GM19463 (cell line): Measurements from ENCODE around the gene IL31.
"Not testable (repeated sequence)": the region's sequence is repeated elsewhere in the genome, so short reads cannot be mapped to it uniquely, and the experiment has no call there.

ENCODE experiments used
- ATAC-seq: cut with Tn5 transposase; IDR thresholded peaks from one replicate; pipeline ENCODE4 v1.9.1; 2021; ENCODE audit warnings: mild to moderate bottlenecking, moderate library complexity; ENCODE audit not compliant: unreplicated experiment

IL31 gene

DNA sequence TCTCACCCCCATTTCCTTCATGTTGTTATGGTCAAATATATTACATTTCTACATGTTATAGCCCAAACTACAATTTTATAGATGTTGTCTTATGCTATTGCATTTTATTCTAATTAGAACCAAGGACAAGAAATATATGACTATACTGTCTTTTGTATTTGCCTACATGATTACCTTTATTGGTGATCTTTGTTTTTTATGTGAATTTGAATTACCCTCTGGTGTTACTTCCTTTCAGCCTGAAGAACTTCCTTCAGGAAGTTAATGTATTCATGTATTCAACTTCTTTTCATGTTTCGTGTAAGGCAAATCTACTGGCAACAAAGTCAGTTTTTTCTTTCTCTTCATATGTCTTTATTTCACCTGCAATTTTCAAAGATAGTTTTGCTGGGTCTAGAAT, 20.8 kb upstream of the IL31 start:
- ATAC-seq: no peak

DNA sequence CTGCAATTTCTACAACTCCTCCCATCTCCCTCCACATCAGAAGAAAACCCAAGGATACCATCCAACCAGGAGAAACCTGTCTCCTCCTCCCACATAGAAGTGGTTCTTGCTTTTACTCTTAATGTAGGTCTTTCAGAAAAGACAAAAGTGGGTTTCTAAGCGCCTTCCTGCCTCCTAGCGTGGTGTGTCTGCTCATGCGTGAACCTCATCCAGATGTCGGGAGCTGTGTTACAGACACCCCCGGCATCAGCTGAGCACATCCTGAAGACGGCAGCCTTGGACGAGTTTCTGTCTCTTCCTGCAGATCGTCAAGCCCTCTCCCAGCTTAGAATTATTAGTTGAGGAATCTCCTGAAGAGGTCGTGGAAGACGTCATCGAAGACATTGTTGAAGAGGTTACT, 18.4 kb upstream of the IL31 start:
- ATAC-seq: no peak

DNA sequence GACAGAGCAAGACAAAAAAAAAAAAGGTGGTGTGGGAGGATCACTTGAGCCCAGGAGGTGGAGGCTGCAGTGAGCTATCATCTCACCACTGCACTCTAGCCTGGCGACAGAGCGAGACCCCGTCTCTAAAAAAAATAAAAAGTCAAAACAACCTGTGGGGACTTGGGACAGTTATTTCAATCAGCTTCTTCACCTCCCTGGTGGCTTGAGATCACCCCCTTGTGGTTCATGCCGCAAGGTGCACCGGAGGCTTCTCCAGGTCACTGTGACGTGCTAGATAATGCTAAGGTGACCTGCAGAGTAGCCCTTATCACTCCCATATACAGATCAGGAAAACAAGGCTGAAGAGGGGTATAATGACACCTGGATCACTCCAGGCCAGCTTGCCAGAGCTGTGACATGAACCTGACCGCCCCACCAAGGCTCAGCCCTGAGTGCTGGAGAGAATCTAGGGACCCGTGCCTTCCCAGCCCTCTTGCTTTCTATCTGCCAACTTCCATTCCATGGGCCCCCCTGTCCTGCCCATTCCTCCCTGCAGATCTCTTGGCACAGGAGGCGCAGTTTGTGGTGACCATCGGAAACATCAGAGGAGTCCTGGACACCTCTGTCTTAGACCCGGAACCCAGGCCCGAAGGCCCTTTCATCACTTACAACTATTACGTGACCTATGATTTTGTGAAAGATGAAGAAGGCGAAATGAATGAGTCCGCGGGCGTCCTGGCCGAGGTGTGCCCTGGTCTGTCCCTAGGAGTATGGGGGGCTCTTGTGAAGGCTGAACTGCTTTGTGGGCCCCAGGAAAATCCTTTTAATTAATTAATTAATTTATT, 17.0 kb upstream of the IL31 start:
- no peak for ATAC-seq

DNA sequence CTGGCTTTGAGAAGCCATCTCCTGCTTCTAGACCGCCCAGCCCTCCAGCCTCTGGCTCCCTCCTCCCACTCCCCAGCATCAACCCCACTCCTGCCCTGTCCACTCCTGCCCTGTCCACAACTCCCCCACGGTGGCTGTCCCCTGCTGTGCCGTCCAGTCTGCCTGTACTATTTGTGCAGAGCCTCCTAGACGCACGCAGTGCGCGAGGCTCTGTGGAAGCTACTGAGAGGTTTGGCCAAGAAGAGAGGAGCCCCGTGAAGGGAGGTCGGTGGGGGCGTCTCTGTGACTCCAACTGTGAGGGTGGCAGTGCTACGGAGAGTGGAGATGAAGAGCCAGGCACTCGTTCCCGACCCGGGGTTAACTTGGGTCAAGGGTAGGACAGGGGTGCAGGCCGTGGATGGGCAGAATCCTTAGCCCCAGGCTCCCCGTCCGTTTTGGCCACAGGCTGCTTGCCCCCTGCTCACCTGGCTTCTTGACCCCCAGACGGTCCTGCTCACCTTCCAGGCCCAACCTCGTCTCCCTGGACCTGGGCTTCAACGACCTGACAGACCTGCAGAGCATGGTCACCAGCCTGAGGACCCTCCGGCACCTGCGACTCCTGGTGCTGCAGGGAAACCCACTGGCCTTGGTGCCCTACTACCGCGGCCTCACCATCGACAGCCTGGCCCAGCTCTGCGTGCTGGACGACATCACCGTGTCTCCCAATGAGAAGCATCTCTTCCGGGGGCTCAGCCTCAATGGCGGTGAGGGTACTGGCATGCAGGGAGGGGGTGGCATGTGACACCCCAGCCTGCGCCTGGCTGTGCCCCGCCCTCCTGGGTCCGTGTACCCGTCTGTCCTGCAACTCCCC, 15.8 kb upstream of the IL31 start:
- no peak for ATAC-seq

DNA sequence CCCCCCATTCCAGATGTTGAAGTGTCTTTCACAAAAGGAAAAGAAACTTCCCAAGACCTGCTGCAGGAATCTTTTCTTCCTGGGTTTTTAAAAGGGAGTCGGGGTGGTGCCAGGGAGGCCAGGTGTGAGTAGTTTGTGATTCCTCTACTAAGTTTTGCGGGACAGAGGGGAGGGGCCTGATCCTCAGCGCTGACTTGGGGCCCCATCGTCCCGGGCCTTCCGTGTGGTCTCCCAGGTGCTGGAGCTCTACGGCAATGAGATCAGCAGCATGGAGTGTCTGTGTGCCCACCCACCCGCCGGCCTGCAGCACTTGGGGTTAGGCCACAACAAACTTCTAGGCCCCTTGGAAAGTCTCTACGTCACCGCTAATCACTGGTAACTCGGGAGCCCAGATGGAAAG, 13.4 kb upstream of the IL31 start:
- ATAC-seq: no peak

DNA sequence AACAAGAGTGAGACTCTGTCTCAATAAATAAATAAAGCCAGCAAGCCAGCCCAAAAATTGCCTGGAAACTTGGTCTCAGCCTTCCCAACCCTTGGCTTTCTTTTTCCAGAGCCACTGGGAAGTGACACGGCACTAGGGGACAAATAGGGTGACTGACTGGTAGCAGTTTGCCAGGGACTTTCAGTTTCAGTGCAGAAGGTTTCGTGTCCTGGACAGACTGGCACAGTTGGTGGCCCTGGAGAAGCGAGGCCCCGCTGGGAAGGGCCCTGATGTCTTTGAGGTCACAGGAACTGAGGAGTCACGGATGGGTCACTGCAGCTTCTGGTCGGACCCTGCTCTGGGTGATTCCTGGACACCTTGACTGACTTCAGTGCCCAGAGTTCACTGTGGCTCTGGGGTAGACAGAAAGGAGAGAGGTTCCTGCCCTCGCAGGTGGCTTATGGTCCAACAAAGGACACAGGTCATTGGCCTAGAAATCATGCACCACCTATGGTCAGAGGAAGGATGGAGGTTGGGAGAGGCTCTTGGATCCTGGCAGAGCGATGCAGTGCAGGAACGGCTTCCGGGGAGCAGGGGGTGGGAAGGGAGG, 11.6 kb upstream of the IL31 start:
- no peak for ATAC-seq

DNA sequence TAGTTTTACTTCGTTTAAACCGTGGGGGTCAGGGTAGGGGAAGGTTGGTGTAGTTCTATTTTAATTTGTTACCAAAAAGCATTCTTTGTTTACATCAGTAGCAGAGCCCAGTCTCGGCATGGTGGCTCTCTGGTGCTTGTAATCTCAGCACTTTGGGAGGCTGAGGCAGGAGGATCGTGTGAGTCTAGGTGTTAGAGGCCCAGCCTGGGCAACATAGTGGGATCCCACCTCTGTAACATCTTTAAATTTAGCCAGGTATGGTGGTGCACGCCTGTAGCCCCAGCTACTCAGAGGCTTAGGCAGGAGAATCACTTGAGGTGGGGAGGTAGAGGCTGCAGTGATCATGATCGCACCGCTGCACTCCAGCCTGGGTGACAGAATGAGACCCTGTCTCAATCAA, 11.1 kb upstream of the IL31 start:
- ATAC-seq: no peak

DNA sequence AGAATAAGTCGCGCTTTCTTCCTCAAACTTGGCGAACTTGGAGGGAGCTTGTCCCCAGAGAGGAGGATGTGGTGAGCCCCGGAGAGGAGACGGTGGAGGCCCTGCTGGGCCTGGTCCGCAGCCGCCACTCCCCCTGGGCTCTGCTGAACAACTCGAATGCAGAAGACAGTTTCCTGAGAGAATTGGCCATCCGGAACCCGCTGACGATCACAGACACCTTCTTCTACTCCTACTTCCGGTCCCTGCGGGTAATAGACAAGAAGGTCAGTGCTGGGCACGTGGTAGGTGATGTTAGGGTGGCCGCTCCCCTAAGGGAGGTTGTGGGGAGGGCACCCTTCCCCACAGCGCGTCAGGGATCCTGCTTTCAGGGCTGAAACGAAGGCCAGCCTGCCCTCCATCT, 10.5 kb upstream of the IL31 start:
- no peak for ATAC-seq

DNA sequence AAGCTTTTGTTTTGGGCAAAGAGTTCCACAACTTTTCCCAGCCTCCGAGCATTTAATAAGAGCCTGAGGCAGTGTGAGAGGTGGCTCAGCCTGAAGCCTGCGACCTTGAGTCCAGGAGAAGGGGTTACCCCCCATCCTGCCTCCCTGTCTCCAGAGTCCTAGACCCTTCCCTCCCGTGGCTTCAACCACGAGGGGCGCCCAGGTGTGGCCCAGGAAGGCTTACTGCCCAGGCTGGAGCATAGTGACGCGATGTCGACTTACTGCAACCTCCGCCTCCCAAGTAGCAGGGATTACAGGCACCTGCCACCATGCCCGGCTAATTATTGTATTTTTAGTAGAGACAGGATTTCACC, 9.5 kb upstream of the IL31 start:
- ATAC-seq: no peak

DNA sequence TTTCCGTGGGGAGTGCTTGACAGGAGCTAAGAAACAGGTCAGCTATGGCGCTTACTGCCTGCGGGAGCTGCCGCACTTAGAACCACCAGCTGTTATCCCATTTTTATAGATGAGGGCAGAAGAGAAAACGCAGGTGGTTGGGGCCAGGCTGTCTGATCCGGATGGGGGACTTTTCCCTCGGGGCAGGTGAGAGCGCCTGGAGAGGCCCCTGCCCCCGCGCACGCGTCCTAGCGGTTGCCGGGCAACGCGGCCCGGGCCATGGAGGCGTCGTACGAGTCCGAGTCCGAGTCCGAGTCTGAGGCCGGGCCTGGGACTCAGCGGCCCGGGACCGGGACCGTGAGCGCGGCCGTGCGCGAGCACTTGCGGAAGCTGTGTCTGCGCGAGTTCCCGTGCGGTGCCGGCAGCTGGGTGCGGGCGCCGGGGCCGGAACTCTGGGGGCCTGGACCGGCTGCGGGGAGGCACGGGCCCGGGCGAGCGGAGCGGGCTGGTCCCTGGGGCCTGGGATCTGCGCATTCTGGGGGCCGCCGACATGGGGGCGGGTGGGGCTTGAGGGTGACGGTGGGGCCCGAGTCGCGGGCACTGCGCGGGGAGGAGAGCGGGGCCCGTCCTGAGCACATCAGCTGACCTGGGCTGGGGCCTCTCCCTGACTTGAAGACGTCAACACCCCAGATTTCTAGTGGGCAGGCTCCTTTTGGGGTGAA, 9.0 kb upstream of the IL31 start, which contains the start of gene LRRC43:
TSS of gene LRRC43 (plus strand) at position 237 of the 701 bp plus-strand sequence. CDS start at position 259, 22 bp downstream.
- no peak for ATAC-seq

DNA sequence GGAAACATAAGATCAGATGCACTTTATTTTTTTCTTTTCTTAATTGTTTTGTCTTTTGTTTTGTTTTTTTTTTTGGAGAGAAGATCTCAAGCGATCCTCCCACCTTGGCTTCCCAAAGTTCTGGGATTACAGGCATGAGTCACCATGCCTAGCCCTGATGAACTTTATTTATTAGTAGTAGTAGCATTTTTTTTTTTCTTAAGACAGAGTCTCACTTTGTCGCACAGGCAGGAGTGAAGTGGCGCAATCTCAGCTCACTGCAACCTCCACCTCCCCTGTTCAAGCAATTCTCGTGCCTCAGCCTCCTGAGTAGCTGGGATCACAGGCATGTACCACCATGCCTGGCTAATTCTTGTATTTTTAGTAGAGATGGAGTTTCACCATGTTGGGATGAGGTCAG, 2.5 kb upstream of the IL31 start:
- ATAC-seq: not testable (repeated sequence)

DNA sequence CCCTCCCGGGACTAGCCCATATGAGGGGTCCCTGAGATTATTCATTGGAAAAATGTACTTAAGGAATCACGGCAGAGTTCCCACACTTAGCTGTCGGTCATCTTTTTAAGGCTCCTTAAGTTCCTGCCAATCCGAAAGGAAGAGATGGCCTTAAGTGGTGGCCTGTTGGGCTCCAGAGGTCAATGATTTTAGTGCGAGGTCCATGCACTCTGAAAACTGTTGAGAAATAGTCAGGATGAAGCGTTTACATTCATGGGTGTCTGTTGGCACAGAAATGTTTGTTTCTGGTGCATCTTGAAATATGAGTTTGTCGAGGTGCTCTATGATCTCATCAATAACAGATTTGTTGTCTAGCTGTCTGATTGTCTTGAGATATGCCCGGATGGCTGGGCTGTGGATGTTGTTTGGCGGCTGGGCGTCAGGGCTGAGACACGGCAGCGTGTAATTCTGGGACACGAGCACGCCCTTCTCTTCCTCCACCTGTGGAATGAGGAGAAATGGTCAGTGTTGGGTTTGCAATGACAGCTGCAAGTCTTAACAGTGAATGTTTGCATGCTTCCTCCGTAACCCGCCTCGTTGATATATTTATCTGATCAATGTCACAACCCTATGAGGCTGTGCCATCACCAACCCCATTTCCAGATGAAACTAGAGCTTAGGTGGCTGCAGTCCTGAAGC, 1.6 kb downstream of the IL31 start:
- no peak for ATAC-seq

DNA sequence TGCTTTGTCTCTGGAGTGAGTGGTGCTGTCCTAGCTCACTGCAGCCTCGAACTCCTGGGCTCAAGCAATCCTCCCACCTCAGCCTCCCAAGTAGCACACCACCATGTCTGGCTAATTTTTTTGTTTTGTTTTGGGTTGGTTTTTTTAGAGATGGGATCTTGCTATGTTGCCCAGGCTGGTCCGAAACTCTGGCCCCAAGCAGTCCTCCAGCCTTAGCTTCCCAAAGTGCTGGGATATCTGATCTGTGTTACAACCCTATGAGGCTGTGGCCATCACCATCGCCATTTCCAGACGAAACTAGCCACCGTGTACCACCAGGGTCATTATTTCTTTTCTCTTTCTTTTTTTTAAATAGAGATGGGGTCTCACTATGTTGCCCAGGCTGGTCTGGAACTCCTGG, 2.6 kb downstream of the IL31 start:
- ATAC-seq: no peak

DNA sequence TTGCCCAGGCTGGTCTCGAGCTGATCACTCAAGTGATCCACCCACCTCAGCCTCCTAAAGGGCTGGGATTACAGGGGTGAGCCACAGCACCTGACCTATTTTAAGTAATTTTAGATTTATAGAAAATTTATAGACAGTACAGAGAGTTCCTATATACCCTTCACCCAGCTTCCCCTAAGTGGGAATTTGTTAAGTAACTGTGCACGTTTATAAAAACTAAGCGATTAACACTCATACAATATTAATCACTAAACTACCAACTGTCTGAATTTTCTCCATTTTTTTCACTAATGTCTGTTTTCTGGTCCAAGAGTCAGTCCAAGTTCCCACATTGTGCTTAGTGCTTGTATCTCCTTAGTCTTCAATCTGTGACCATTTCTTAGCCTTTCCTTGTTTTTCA, 5.5 kb downstream of the IL31 start:
- no peak for ATAC-seq

DNA sequence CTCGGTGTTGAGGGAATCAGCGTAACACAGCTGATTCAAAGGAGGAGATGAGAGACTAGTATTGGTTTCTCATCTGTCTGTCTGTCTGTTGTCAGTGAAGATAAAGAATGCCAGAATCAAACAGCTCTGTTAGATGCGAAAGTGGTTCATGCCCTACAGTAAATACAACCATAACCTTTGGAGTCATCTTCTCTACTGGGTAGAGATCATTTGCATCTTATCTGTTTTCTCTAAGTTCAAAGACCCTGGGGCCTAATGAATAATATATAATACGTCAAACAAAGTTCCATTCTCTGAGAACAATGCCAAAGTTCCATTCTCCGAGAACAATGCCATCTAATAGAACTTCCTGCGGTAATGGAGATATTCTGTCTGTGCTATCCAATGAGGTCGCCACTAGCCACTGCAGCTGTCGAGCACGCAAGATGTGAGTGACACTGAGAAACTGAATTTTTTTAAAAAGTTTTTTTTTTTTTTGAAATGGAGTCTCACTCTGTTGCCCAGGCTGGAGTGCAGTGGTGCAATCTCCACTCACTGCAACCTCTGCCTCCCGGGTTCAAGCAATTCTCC, 6.6 kb downstream of the IL31 start:
- ATAC-seq: no peak

DNA sequence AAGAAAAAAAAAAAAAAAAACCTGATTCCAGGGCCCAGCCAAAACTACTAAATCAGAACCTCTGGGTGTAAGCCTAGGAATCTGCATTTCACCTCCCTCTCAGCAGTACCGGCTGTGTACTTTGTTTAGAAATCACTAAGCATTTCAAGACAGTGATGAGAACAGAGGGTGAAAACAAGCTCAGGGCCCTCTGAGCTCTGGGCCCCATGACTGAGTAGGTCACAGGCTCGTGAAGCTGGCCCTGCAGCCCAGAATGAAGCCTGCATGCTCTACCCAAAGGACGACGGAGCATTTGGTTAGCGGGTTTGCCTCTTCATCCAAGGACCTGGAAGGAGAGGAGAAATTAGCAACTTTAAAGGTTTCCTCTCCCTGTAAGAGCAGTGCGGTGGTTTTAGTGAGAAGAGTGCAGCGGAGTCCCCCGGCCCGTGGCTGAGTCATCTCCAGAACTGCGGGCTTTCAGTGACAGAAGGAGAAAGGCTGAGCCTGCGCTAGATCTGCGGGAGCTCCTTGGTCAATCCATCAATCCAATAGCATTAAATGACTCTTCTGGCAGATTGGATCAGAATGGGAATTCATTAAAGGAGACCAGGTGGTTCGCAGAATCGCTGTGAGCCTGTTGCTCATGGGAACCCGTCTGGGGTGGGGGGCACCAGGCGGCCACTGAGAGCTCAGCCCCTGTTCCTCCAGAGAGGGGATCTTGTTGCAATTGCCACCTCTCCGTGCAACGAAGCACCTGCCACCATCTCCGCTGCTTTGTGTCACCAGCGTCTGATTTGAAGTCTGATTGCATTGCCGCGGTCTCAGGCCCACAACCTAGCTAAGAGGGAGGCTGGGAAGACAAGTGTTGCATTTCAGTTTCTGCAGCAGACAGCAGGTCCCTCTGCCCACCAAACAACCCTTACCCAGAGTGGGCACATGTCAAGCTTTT, 7.3 kb downstream of the IL31 start:
- no peak for ATAC-seq

DNA sequence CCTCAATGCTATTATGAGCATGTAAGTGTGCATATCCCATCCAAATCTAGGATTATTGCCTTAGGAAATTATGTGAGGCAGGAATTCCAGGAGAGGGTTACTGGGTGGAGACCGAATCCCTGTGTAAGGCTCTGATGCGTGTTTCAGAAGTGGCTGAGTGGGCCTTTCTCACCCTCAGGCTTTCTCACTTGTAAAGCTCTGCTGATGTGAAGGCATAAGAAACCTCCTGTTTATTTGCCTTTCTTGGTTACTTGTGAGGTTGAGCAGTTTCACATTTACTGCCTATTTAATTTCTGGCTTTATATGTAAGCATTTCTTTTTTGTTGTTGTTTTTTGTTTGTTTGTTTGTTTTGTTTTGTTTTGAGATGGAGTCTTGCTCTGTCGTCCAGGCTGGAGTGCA, 11.0 kb downstream of the IL31 start:
- ATAC-seq: no peak

DNA sequence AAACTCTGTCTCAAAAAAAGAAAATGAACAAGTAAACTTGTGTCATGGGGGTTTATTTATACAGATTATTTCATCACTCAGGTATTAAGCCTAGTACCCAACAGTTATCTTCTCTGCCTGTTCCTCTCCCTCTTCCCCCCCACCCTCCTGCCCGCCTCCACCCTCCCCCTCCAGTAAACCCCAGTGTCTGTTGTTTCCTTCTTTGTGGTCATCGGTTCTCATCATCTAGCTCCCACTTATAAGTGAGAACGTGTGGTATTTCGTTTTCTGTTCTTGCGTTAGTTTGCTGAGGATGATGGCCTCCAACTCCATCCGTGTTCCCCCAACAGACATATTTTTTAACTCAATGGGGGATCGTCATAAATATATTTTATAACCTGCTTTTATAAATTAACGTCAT, 12.3 kb downstream of the IL31 start:
- ATAC-seq: no peak

DNA sequence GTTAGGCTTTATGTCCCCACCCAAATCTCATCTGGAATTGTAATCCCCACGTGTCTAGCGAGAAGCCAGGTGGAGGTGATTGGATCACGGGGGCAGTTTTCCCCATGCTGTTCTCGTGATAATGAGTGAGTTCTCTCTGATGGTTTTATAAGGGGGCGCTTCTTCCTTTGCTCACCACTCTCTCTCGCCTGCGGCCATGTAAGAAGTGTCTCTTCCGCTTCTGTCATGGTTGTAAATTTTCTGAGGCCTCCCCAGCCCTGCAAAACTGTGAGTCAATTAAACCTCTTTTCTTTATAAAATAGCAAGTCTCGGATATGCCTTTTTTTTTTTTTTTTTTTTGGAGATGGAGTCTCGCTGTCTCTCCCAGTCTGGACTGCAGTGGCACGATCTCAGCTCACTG, 13.3 kb downstream of the IL31 start:
- no peak for ATAC-seq
